ENCODE results near the gene HOXA10. TPM values are rescaled to one million over a fixed set of nuclear protein-coding genes. Genes with fewer than 3 reads are reported as not detected.

The HOXA10 gene
- polyA plus RNA-seq, 2 donors = 0.09 to 0.16 TPM

DNA sequence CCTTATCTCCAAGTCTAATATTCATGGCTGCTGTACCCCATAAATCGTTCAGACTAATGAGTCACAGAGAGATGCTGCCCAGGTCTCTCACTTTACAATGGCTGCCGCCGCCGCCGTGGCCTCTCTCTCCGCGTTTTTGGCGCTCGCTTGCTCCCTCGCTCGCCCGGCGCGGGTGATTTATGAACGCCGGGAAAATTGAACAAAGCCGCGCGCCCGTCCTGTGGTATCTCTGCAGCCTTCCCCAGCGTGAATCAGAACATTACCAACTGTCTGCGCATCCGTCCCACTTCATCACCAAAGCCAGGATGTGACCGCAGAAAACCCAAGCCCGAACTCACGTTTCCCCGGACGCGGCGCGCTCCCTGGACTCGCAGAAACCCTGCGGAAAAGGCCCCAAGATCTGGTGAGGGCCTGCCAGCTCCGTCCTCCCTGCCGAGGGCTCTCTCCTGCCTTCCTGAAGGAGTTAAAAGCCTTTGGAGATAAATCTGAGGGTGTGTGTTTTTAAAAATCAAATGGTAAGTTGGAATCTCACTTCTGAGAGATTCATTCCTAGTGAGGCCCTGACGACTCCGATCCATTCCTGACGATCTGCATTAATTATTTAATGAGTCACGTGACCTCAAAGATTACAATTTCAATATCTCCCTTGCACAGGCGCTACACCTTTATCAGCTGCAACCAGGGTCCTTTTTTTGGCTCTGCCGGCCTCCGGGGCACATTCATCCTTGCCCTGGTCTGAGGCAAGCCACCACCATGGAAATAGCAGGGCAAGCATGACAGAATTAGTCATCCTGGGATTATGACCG, 49.8 kb downstream of the HOXA10 start:
- Histone ChIP-seq H3K36me3 (ENCODE audit: control insufficient read depth in 2 of 2, insufficient read depth in 2 of 2, low read length in 1 of 2) (no peaks in the 10 kb centered on the region), H3K4me1 (ENCODE audit: control insufficient read depth in 2 of 2, insufficient read depth in 2 of 2, low read length in 1 of 2) (no peaks in the 10 kb centered on the region), H3K4me3 (ENCODE audit: low read depth in 1 of 2, low read length in 2 of 2) (peak overlapping the region; percentile 12 to 60), H3K27me3 (ENCODE audit: control insufficient read depth in 1 of 2, insufficient read depth in 2 of 2, low read length in 2 of 2) (no peaks in the 10 kb centered on the region), H3K9me3 (ENCODE audit: control insufficient read depth in 2 of 2, insufficient read depth in 1 of 2, low read depth in 1 of 2, low read length in 1 of 2) (no peaks in the 10 kb centered on the region), H3K27ac (ENCODE audit: low read depth in 2 of 2, low read length in 1 of 2) (peak overlapping the region; percentile 83 to 86)
- 37 to 45% methylated on average over 43 of the region's 43 CpGs for WGBS, 2 donors

DNA sequence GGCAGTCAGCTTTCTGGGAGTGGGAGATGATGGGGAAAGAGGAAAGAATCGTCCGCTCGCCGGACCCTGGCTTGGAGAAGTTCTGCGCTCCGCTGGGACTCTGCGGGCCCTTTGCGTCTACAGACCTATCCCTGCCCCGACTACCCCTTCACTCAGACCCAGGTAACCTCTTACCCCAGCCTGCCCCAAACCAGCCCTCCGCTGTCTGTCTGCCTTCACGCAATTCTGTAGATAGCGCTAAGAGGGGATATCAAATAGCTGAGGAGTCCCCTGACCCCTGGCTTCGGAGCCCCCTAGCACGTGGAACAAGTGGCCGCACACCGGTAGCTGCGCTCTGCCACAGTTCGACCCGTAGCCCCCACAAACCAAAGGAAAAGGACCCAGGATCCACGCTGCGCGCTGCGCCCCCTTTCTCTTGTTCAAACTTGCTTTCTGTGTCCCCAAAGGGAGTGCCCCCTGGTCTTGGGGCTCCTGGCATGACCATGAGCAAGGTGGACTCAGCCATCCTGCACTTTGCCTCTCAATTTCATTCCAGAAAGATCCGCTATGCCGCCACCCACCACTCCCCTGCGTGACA, 50.6 kb downstream of the HOXA10 start:
- H3K9me3 ChIP-seq (ENCODE audit: control insufficient read depth in 2 of 2, insufficient read depth in 1 of 2, low read depth in 1 of 2, low read length in 1 of 2) = no peaks in the 10 kb centered on the region
- H3K36me3 ChIP-seq (ENCODE audit: control insufficient read depth in 2 of 2, insufficient read depth in 2 of 2, low read length in 1 of 2) = no peaks in the 10 kb centered on the region
- peak overlapping the region; percentile 22 to 60 for H3K4me3 ChIP-seq (ENCODE audit: low read depth in 1 of 2, low read length in 2 of 2)
- peaks cover 0 to under 1% of the 10 kb centered on the region in 2 donors for H3K4me1 ChIP-seq (ENCODE audit: control insufficient read depth in 2 of 2, insufficient read depth in 2 of 2, low read length in 1 of 2)
- H3K27ac ChIP-seq (ENCODE audit: low read depth in 2 of 2, low read length in 1 of 2) = peak overlapping the region; percentile 83 to 86
- 44 to 54% methylated on average over 25 to 26 of the region's 26 CpGs for WGBS, 2 donors
- H3K27me3 ChIP-seq (ENCODE audit: control insufficient read depth in 1 of 2, insufficient read depth in 2 of 2, low read length in 2 of 2) = no peaks in the 10 kb centered on the region

DNA sequence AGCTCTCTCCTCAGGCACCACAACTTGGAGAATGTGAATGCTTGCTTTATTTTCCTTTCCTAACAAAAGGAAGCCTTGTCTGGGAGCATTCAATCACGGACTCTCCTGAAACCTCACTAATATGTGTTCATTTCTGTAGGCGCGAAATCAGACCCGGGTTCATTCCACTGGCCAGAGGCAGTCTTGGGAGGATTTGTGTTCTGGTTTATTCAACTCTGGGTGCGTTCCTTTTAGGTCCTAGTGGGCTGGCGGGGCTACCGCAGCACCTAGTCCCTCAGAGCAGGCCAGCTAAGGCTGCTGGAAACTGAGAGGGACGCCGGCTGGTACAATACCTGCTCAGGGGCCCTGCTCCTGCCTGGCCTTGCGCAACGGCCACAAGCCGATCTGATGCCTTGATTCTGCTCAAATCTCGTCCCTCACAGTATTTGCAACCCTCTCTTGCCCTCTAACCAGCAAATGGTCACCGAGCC, 51.1 kb downstream of the HOXA10 start:
- no peaks in the 10 kb centered on the region for H3K36me3 ChIP-seq (ENCODE audit: control insufficient read depth in 2 of 2, insufficient read depth in 2 of 2, low read length in 1 of 2)
- peak overlapping the region; percentile 83 to 86 for H3K27ac ChIP-seq (ENCODE audit: low read depth in 2 of 2, low read length in 1 of 2)
- WGBS, 2 donors = 31 to 33% methylated on average over 14 of the region's 14 CpGs
- no peaks in the 10 kb centered on the region for H3K9me3 ChIP-seq (ENCODE audit: control insufficient read depth in 2 of 2, insufficient read depth in 1 of 2, low read depth in 1 of 2, low read length in 1 of 2)
- no peaks in the 10 kb centered on the region for H3K27me3 ChIP-seq (ENCODE audit: control insufficient read depth in 1 of 2, insufficient read depth in 2 of 2, low read length in 2 of 2)
- H3K4me1 ChIP-seq (ENCODE audit: control insufficient read depth in 2 of 2, insufficient read depth in 2 of 2, low read length in 1 of 2) = peaks cover 0 to 2% of the 10 kb centered on the region in 2 donors
- peak overlapping the region; percentile 22 to 60 for H3K4me3 ChIP-seq (ENCODE audit: low read depth in 1 of 2, low read length in 2 of 2)

DNA sequence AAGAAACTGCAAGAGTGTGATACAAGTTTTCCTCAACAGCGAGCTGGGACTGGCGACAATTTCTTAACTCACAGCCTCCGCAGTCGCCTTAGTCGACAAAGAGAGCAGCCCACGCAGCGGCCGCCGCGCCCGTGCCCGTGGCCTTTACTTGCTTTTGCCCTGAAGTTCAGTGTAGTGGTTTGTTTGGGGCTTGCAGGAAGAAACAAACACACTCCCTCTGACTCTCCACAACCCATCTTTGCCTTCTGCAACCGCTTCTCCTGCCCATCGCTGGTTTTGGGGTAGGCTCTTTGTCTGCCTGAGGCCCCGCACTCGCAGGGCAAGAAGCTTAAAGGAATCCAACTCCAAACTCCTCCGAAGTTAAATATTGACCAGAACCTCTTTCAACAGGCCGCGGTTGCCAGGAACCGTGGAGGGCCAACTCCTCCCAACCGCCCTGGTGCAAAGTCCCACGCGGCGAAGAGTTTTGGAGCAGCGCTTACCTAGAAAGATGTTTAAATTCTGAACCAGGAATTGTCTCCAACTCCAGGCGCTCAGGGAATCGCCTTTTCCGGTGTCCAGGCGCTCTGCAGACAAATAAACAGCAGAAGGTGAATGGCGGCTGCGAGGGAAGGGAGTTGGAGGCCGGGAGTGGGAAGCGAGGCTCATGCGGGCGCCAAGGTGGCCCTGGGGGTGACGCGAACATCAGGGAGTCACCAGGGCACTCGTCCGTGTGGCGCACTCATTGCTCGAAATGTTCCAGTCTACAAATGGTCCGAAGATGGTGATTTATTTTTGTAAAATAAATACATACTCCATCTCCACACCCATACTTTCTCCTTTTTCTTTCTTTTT, 51.8 kb downstream of the HOXA10 start:
- Histone ChIP-seq H3K27me3 (ENCODE audit: control insufficient read depth in 1 of 2, insufficient read depth in 2 of 2, low read length in 2 of 2) (no peaks in the 10 kb centered on the region), H3K4me3 (ENCODE audit: low read depth in 1 of 2, low read length in 2 of 2) (peak overlapping the region; percentile 38 to 60)

DNA sequence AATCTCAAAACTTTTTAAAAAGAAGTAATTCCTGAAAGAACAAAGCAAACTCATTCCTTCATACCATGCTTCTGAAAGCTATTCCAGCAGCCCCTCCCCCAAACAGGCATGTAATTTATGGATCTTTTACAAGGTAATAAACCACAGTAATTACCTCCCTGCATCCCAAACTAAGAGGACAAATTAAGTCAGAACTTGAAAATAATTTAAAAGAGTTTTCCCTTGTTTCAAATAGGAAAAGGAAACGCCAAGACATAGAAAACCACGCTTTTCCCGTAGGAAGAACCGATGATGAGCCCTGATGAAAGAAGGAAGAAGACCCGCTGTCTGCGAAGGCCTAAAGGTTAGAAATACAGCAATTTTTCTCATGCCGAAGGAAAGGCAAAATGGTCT, 52.4 kb downstream of the HOXA10 start:
- H3K27ac ChIP-seq (ENCODE audit: low read depth in 2 of 2, low read length in 1 of 2) = peak overlapping the region; percentile 75 to 83
- H3K4me3 ChIP-seq (ENCODE audit: low read depth in 1 of 2, low read length in 2 of 2) = peak overlapping the region; percentile 38 to 60
- WGBS, 2 donors = 32 to 33% methylated on average over 7 of the region's 7 CpGs
- peaks cover 0 to 2% of the 10 kb centered on the region in 2 donors for H3K4me1 ChIP-seq (ENCODE audit: control insufficient read depth in 2 of 2, insufficient read depth in 2 of 2, low read length in 1 of 2)
- no peaks in the 10 kb centered on the region for H3K9me3 ChIP-seq (ENCODE audit: control insufficient read depth in 2 of 2, insufficient read depth in 1 of 2, low read depth in 1 of 2, low read length in 1 of 2)
- H3K27me3 ChIP-seq (ENCODE audit: control insufficient read depth in 1 of 2, insufficient read depth in 2 of 2, low read length in 2 of 2) = no peaks in the 10 kb centered on the region
- H3K36me3 ChIP-seq (ENCODE audit: control insufficient read depth in 2 of 2, insufficient read depth in 2 of 2, low read length in 1 of 2) = no peaks in the 10 kb centered on the region

More for the DNA sequence above, 51.8 kb downstream of the HOXA10 start:
- WGBS, 2 donors = 30 to 32% methylated on average over 42 of the region's 42 CpGs
- no peaks in the 10 kb centered on the region for H3K36me3 ChIP-seq (ENCODE audit: control insufficient read depth in 2 of 2, insufficient read depth in 2 of 2, low read length in 1 of 2)
- H3K9me3 ChIP-seq (ENCODE audit: control insufficient read depth in 2 of 2, insufficient read depth in 1 of 2, low read depth in 1 of 2, low read length in 1 of 2) = no peaks in the 10 kb centered on the region
- H3K4me1 ChIP-seq (ENCODE audit: control insufficient read depth in 2 of 2, insufficient read depth in 2 of 2, low read length in 1 of 2) = peaks cover 0 to 2% of the 10 kb centered on the region in 2 donors
- H3K27ac ChIP-seq (ENCODE audit: low read depth in 2 of 2, low read length in 1 of 2) = peak overlapping the region; percentile 75 to 83

Other genes with a start within 250 kb of the HOXA10 start
- gene HOXA1, start 78.3 kb downstream of the HOXA10 start, polyA plus RNA-seq = 1 to 10 TPM; 1.5 to 2.1 TPM
- 1 to 10 TPM; 1.8 to 2.3 TPM for gene HOXA2, start 71.6 kb downstream of the HOXA10 start, polyA plus RNA-seq
- 1 to 10 TPM; 7.6 to 8.6 TPM for gene HOXA4, start 43.6 kb downstream of the HOXA10 start, polyA plus RNA-seq
- gene HOXA5, start 30.6 kb downstream of the HOXA10 start, polyA plus RNA-seq = 1 to 10 TPM; 1.7 to 3.5 TPM
- gene HOXA6, start 26.5 kb downstream of the HOXA10 start, polyA plus RNA-seq = under 1 TPM; 0.19 to 0.69 TPM
- gene HOXA3, start 21.7 kb downstream of the HOXA10 start, polyA plus RNA-seq = 1 to 10 TPM; 3.3 to 4.3 TPM
- 1 to 10 TPM; 1.5 to 1.8 TPM for gene HOXA7, start 17.6 kb downstream of the HOXA10 start, polyA plus RNA-seq
- gene HOXA9, start 8.8 kb downstream of the HOXA10 start, polyA plus RNA-seq = under 1 TPM; 0.49 TPM
- not detected for gene HOXA11, start 10.9 kb upstream of the HOXA10 start, polyA plus RNA-seq
- not detected for gene HOXA13, start 25.8 kb upstream of the HOXA10 start, polyA plus RNA-seq
- not detected for gene EVX1, start 68.5 kb upstream of the HOXA10 start, polyA plus RNA-seq